ENCODE results near the gene MOB3B. TPM values are rescaled to one million over a fixed set of nuclear protein-coding genes. Genes with fewer than 3 reads are reported as not detected.

MOB3B gene
- total and polyA plus RNA-seq, 2 of the 13 experiments (the other 11 are each of a cell fraction or from before 2014, with no cell fraction given) = 0.03 to 0.09 TPM

DNA sequence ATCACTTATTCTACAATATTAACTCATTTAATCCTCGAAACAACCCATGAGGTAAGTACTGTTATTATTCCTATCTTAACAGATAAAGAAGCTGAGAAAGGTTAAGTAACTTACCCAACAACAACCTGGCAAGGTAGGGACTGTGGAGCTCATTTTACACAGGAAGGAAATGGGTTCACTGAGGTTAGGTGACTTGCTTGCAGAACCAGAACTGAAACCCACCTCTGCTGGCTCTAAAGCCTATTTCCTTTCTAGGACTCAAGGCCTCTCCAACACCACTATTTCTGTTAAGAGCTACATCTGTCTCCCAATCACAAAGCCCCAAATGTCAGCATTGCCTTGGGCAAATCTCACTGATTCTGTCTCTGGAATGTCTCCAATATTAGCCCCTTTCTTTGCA, 44.5 kb downstream of the MOB3B start:
- no peak overlapping the region for H3K9ac ChIP-seq (ENCODE audit: insufficient read depth, low read depth, low read length)
- H2AFZ ChIP-seq (ENCODE audit: low read length) = no peak overlapping the region
- 0% methylated on average over 1 of the region's 1 CpG for WGBS (ENCODE audit: low lambda C conversion rate)
- POLR2A ChIA-PET = no interaction called here
- CTCF ChIA-PET (ENCODE audit: low intra/inter-chr PET ratio, low total read pairs) = no interaction called here
- TF ChIP-seq NFYC (CRISPR knock-in tag; IDR thresholded peaks at IDR 0.05) (no peak), RBAK (CRISPR knock-in tag; IDR thresholded peaks at IDR 0.05) (no peak), STAT5B (CRISPR knock-in tag; IDR thresholded peaks at IDR 0.05) (no peak), NFE2L1 (CRISPR knock-in tag; IDR thresholded peaks at IDR 0.05; ENCODE audit: borderline replicate concordance) (no peak), ZNF337 (CRISPR knock-in tag; IDR thresholded peaks at IDR 0.05; ENCODE audit: borderline replicate concordance, low read depth) (no peak), ZNF24 (IDR thresholded peaks at IDR 0.05) (no peak), PHF8 (CRISPR knock-in tag; IDR thresholded peaks at IDR 0.05) (no peak)
- TF ChIP-seq, protein P1, sequence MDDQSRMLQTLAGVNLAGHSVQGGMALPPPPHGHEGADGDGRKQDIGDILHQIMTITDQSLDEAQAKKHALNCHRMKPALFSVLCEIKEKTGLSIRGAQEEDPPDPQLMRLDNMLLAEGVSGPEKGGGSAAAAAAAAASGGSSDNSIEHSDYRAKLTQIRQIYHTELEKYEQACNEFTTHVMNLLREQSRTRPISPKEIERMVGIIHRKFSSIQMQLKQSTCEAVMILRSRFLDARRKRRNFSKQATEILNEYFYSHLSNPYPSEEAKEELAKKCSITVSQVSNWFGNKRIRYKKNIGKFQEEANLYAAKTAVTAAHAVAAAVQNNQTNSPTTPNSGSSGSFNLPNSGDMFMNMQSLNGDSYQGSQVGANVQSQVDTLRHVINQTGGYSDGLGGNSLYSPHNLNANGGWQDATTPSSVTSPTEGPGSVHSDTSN (CRISPR knock-in tag; IDR thresholded peaks at IDR 0.05; ENCODE audit: borderline replicate concordance) = no peak
- TF ChIP-seq, protein P2, sequence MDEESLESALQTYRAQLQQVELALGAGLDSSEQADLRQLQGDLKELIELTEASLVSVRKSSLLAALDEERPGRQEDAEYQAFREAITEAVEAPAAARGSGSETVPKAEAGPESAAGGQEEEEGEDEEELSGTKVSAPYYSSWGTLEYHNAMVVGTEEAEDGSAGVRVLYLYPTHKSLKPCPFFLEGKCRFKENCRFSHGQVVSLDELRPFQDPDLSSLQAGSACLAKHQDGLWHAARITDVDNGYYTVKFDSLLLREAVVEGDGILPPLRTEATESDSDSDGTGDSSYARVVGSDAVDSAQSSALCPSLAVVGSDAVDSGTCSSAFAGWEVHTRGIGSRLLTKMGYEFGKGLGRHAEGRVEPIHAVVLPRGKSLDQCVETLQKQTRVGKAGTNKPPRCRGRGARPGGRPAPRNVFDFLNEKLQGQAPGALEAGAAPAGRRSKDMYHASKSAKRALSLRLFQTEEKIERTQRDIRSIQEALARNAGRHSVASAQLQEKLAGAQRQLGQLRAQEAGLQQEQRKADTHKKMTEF (CRISPR knock-in tag; IDR thresholded peaks at IDR 0.05) = no peak
- no peaks in the 10 kb centered on the region for H3K4me1 ChIP-seq (ENCODE audit: insufficient read depth, low read length)
- intact Hi-C loops (cut with micrococcal nuclease; ENCODE audit: unreplicated experiment) = no loop called here
- FAIRE-seq = no peak
- no TSS peak for BruUV-seq (replicated peaks)
- no peak overlapping the region for H3K4me3 ChIP-seq (replicated peaks in 1 of 3; ENCODE audit: insufficient read depth in 1 of 3, low read depth in 2 of 3, low read length in 3 of 3)
- no peaks in the 10 kb centered on the region for H3K9me3 ChIP-seq (ENCODE audit: low read length)
- no peak for ATAC-seq
- H3K79me2 ChIP-seq (ENCODE audit: insufficient read depth, low read length) = no peaks in the 10 kb centered on the region
- no peaks in the 10 kb centered on the region for H4K20me1 ChIP-seq (ENCODE audit: insufficient read depth, low read length)
- H3K27ac ChIP-seq (ENCODE audit: extremely low read length, insufficient read depth, low read length) = no peak overlapping the region
- H3K27me3 ChIP-seq (ENCODE audit: control insufficient read depth in 1 of 2, insufficient read depth in 2 of 2, low read length in 2 of 2) = no peaks in the 10 kb centered on the region; a peak in 1 of 5 replicates
- in situ Hi-C loops (cut with HindIII; ENCODE audit: extremely low pct_ligation_motif_present, low pct_unique_long_range_greater_than_20kb) = no loop called here
- H3K4me2 ChIP-seq (ENCODE audit: low read depth, low read length) = no peak overlapping the region
- no peak for DNase-seq (ENCODE audit: low spot score)
- H3K36me3 ChIP-seq (replicated peaks in 1 of 2; ENCODE audit: control insufficient read depth in 1 of 2, insufficient read depth in 2 of 2, low read length in 2 of 2) = no peaks in the 10 kb centered on the region

Data from HepG2 (cell line).